Spleen (tissue), 11 donors: ENCODE data around the gene SPATA20. TPM values are rescaled to one million over a fixed set of nuclear protein-coding genes. Genes with fewer than 3 reads are reported as not detected.

ENCODE experiments used
- DNase-seq: peaks from one replicate; pipeline ENCODE4 v3.0.0-alpha.2; 2020
- H3K27ac ChIP-seq, 8 donors: fragments of 200-600 bp; sonication (generic) in 7 of 8; 1 replicate in 4 of 8; 2 replicates in 4 of 8; pipeline versions ENCODE4 v1.5.0 to v1.8.0; 2016 to 2021; ENCODE audit warnings: inconsistent platforms in 4 of 8, mild to moderate bottlenecking in 4 of 8, moderate library complexity in 1 of 8
- H3K27me3 ChIP-seq, 7 donors: fragments of 200-600 bp; sonication (generic) in 6 of 7; replicated peaks in 1 of 7; 1 replicate in 4 of 7; 2 replicates in 3 of 7; pipeline versions ENCODE4 v1.5.0 to v1.8.0; 2016 to 2021; ENCODE audit warnings: inconsistent platforms in 3 of 7, mild to moderate bottlenecking in 1 of 7
- H3K36me3 ChIP-seq, 6 donors: fragments of 200-600 bp; sonication (generic) in 5 of 6; 1 replicate in 4 of 6; 2 replicates in 2 of 6; pipeline versions ENCODE4 v1.5.0 to v1.8.0; 2016 to 2021; ENCODE audit warnings: inconsistent platforms in 2 of 6
- H3K4me1 ChIP-seq, 6 donors: fragments of 200-600 bp; sonication (generic) in 5 of 6; 1 replicate in 3 of 6; 2 replicates in 3 of 6; pipeline versions ENCODE4 v1.5.0 to v1.8.0; 2016 to 2021; ENCODE audit warnings: inconsistent platforms in 3 of 6
- H3K4me3 ChIP-seq, 8 donors: fragments of 200-600 bp; sonication (generic) in 7 of 8; 1 replicate in 4 of 8; 2 replicates in 4 of 8; pipeline versions ENCODE4 v1.5.0 to v1.8.0; 2016 to 2021; ENCODE audit warnings: inconsistent platforms in 4 of 8, mild to moderate bottlenecking in 4 of 8, moderate library complexity in 2 of 8
- H3K9me3 ChIP-seq, 8 donors: fragments of 200-600 bp; sonication (generic) in 7 of 8; 1 replicate in 4 of 8; 2 replicates in 4 of 8; pipeline versions ENCODE4 v1.5.0 to v1.8.0; 2016 to 2021; ENCODE audit warnings: inconsistent platforms in 4 of 8
- POLR2A ChIP-seq, 3 donors: fragments of 450-650 bp; IDR thresholded peaks; one replicate each; pipeline ENCODE4 v1.5.1; 2017; ENCODE audit warnings: antibody characterized with exemption in 3 of 3, mild to moderate bottlenecking in 1 of 3
- POLR2AphosphoS5 ChIP-seq, 3 donors: sonication (generic); formaldehyde crosslinking; IDR thresholded peaks; one replicate each; pipeline ENCODE4 v1.5.1; 2017; ENCODE audit warnings: antibody characterized with exemption in 3 of 3
- WGBS, 5 donors: extraction: QIAGEN DNeasy Blood & Tissue Kit in 3 of 5; methylation state at CpG; one replicate each; pipeline versions ENCODE4 v1.1.5 to v1.1.7; 2013 to 2018; 5-methylcytosine and 5-hydroxymethylcytosine counted together
- intact Hi-C: fragments of 100-400 bp; cut with DNase I; formaldehyde crosslinking; loops from one replicate; pipeline ENCODE4 v1.15.0; 2023; ENCODE audit warnings: low total_unique reads
- polyA plus RNA-seq, 3 donors: library from polyadenylated mRNA; stranded (reverse); fragments of 200-250 nt; gene quantifications; one replicate each; pipeline ENCODE4 v1.2.1, GENCODE V29; 2013
- total RNA-seq, 7 donors: library from RNA; depleted of rRNA in 3 of 7; stranded (reverse); fragments of >200 nt in 3 of 7; fragmentation: NEBNext Ultra II Directional in 4 of 7; extraction: Animal tissue kit (Norgen Biotek cat#: 25700) in 4 of 7; gene quantifications; one replicate each; pipeline versions ENCODE4 v1.1.0 to v1.2.1, GENCODE V29; 2016 to 2021
- TF ChIP-seq, protein P1 (sequence below), 11 experiments: fragments of 200-600 bp in 7 of 11; fragments of 450-650 bp in 4 of 11; sonication (generic) in 4 of 11; IDR thresholded peaks in 8 of 11; conservative IDR thresholded peaks in 3 of 11; 1 replicate in 7 of 11; 2 replicates in 4 of 11; pipeline versions ENCODE4 v1.4.0 to v1.8.0; 2016 to 2021; ENCODE audit warnings: antibody characterized with exemption in 11 of 11, inconsistent platforms in 4 of 11, mild to moderate bottlenecking in 1 of 11
- donor health status: healthy with polysubstance abuse.
- donor health status: DM: no; HTN: no; CAD: no; lungs with moderate emphysema.
- donor health status: DM: no; HTN: no; CAD: no.
- donor health status: Bipolar disorder and iron deficiency.
- donor health status: healthy.
- donor health status: DM: no; HTN: no; CAD: no.
- donor health status: DM: yes; HTN: yes; CAD: no.

SPATA20 gene
- total and polyA plus RNA-seq, 10 donors, result 14.9 to 128 (median 57.1) TPM

DNA sequence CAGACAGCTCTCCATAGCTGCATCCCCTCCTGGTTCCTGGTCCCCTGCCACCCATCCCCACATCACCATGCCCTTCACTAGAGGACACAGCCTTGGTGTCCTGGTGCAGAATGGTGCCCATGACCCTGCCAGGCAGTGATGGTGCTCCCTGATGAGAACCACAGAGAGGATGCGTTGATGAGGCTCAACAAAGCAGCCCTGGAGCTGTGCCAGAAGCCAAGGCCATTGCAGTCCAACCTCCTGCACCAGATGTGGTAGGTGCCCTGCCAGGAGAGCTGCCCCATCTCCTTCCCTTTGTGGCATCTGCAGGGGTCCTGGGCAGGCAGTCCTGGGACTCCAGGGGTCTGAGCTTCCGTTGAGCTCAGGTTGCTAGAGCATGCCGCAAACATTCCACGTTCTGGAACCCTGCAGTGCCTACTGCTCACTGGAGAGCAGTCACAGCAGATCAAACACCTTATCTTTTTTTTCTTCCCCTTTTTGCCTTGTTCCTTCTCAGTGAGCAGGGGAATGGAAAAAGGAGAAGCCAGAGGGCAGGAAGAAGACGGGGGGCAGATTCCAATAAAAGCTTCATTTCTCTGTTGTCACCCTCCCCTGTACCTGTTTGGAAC is 19.7 kb upstream of the SPATA20 start:
- no peak overlapping the region for H3K27ac ChIP-seq
- intact Hi-C loops, result no loop called here
- H3K27me3 ChIP-seq, result peaks cover 0 to 47% (median 24%) of the 10 kb centered on the region in 7 donors
- H3K4me3 ChIP-seq, result no peak overlapping the region
- peaks cover 0 to 6% (median under 1%) of the 10 kb centered on the region in 6 donors for H3K4me1 ChIP-seq
- TF ChIP-seq, protein P1, sequence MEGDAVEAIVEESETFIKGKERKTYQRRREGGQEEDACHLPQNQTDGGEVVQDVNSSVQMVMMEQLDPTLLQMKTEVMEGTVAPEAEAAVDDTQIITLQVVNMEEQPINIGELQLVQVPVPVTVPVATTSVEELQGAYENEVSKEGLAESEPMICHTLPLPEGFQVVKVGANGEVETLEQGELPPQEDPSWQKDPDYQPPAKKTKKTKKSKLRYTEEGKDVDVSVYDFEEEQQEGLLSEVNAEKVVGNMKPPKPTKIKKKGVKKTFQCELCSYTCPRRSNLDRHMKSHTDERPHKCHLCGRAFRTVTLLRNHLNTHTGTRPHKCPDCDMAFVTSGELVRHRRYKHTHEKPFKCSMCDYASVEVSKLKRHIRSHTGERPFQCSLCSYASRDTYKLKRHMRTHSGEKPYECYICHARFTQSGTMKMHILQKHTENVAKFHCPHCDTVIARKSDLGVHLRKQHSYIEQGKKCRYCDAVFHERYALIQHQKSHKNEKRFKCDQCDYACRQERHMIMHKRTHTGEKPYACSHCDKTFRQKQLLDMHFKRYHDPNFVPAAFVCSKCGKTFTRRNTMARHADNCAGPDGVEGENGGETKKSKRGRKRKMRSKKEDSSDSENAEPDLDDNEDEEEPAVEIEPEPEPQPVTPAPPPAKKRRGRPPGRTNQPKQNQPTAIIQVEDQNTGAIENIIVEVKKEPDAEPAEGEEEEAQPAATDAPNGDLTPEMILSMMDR (IDR thresholded peaks at IDR 0.05 in 8 of 11, conservative IDR thresholded peaks at IDR 0.05 in 3 of 11), result no peak
- TF ChIP-seq POLR2AphosphoS5 (IDR thresholded peaks at IDR 0.05) (no peak), POLR2A (IDR thresholded peaks at IDR 0.05) (no peak)
- 37 to 48% (median 45%) methylated on average over 4 to 5 of the region's 5 CpGs for WGBS, 5 donors
- DNase-seq, result no peak
- no peaks in the 10 kb centered on the region for H3K36me3 ChIP-seq
- H3K9me3 ChIP-seq, result no peaks in the 10 kb centered on the region

DNA sequence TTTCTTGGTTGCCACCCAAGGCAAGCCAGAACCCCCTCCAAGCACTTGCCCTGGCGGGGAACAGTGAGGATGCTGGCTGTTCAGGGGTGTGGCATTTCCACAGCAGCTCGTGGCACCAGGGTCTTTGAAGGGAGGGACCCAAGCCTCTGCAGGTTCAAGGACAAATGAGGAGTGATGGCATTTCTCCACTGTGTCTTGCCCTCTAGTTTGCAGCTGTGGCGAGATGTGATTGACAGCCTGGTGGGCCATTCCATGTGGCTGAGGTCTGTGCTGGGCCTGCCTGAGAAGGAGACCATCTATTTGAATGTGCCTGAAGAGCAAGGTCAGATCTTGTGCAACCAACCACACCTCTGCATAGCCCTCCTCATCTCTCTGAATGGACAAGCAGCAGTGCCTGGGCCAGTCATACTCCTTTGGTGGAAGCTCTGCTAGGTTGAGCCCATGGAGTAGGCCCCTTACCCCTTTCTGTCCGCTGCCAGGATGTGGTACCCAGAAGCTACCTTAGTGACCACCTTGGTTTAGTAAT is 19.0 kb upstream of the SPATA20 start:
- TF ChIP-seq POLR2AphosphoS5 (IDR thresholded peaks at IDR 0.05) (no peak), POLR2A (IDR thresholded peaks at IDR 0.05) (no peak)
- TF ChIP-seq, protein P1 (IDR thresholded peaks at IDR 0.05 in 8 of 11, conservative IDR thresholded peaks at IDR 0.05 in 3 of 11), result no peak
- no peak for DNase-seq
- no peaks in the 10 kb centered on the region for H3K9me3 ChIP-seq
- no peaks in the 10 kb centered on the region for H3K36me3 ChIP-seq
- peaks cover 0 to 13% (median 6%) of the 10 kb centered on the region in 6 donors for H3K4me1 ChIP-seq
- no peak overlapping the region for H3K27ac ChIP-seq
- intact Hi-C loops, result no loop called here
- no peak overlapping the region for H3K4me3 ChIP-seq
- 49 to 85% (median 83%) methylated on average over 1 to 4 of the region's 4 CpGs for WGBS, 5 donors
- H3K27me3 ChIP-seq, result peaks cover 0 to 55% (median 32%) of the 10 kb centered on the region in 7 donors

DNA sequence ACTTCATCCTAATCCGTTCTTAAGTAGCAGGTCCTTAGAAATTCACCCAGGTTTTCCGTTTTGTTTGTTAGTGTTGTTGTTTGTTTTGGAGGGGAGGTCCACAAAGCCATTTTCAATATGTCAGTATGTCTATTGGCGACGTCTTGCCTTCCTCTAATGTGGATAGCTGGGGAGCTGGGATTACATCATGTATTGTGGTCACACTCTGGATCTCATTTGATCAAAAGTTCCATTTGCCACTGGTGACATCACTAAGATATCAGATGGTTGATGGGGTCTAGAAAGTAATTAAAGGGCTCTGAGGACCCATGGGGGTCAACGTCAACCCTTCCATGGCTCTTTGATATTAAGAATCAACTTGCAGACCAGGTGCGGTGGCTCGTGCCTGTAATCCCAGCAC is 17.1 kb upstream of the SPATA20 start:
- TF ChIP-seq, protein P1 (IDR thresholded peaks at IDR 0.05 in 8 of 11, conservative IDR thresholded peaks at IDR 0.05 in 3 of 11), result no peak
- TF ChIP-seq POLR2AphosphoS5 (IDR thresholded peaks at IDR 0.05), result no peak
- no peak for TF ChIP-seq POLR2A (IDR thresholded peaks at IDR 0.05)
- no peaks in the 10 kb centered on the region for H3K9me3 ChIP-seq
- intact Hi-C loops, result no loop called here
- peaks cover 0 to 30% (median 16%) of the 10 kb centered on the region in 6 donors for H3K4me1 ChIP-seq
- WGBS, 5 donors, result 80 to 93% (median 85%) methylated on average over 7 of the region's 7 CpGs
- DNase-seq, result no peak
- no peak overlapping the region for H3K4me3 ChIP-seq
- H3K36me3 ChIP-seq, result no peaks in the 10 kb centered on the region
- H3K27ac ChIP-seq, result no peak overlapping the region
- peaks cover 0 to 73% (median 34%) of the 10 kb centered on the region in 7 donors for H3K27me3 ChIP-seq

DNA sequence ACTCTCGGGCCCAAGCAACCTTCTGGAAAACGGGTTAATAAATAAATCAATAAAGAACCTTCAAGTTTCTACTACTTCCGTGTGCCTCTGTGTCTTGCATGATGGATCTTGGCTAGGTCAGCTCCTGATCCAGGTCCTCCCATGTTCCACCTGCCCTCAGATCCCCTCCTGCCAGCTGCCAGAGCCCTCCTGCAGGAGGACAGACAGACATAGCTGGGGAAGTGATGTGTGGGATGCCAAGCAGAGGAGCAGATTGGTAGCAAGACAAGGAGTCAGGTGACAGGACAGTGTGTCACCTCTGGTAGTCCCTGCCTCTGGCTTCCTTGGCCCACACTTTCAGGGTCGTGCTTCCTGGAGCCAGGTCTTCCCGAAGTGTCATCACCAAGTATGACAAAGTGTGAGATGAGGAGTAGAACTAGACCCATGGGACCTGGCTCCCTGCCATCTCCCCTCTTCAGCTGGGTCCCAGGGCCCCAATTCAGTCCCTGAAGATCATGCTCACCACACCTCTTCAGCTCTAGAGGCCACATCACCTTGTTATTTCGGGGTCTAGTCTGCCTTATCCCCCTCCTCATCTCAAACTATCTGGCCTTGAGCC is 15.4 kb upstream of the SPATA20 start:
- intact Hi-C loops, result no loop called here

More for the DNA sequence above, 15.4 kb upstream of the SPATA20 start:
- no peak overlapping the region for H3K4me3 ChIP-seq
- H3K9me3 ChIP-seq, result no peaks in the 10 kb centered on the region
- peaks cover 0 to 30% (median 16%) of the 10 kb centered on the region in 6 donors for H3K4me1 ChIP-seq
- DNase-seq, result no peak
- 55 to 80% (median 72%) methylated on average over 6 of the region's 6 CpGs for WGBS, 5 donors
- H3K27me3 ChIP-seq, result peaks cover 0 to 73% (median 34%) of the 10 kb centered on the region in 7 donors
- no peaks in the 10 kb centered on the region for H3K36me3 ChIP-seq
- no peak overlapping the region for H3K27ac ChIP-seq
- TF ChIP-seq POLR2AphosphoS5 (IDR thresholded peaks at IDR 0.05) (no peak), POLR2A (IDR thresholded peaks at IDR 0.05) (no peak)
- TF ChIP-seq, protein P1 (IDR thresholded peaks at IDR 0.05 in 8 of 11, conservative IDR thresholded peaks at IDR 0.05 in 3 of 11), result no peak
